GM18951 (cell line): ENCODE measurements around the gene KLHL34.

Experiments used
- POLR2A ChIP-seq: IDR thresholded peaks from 4 replicates; pipeline ENCODE4 v1.6.1; 2011; ENCODE audit warnings: mild to moderate bottlenecking; ENCODE audit not compliant: insufficient read length, insufficient read depth; ENCODE audit errors: extremely low read depth
- in situ Hi-C: fragments of 300-500 bp; cut with MboI; formaldehyde crosslinking; loops from one replicate; pipeline ENCODE4 v1.12.0; 2022; ENCODE audit warnings: low sequenced_read_pairs, mixed read lengths, inconsistent platforms; ENCODE audit not compliant: unreplicated experiment

The KLHL34 gene

GRCh38 chrX:21658152-21658737 is at the start of gene KLHL34:
Gene KLHL34 (minus strand): TSS chrX:21658330. CDS start chrX:21657788, 542 bp downstream.
- in situ Hi-C loops: no loop called here
- no peak for TF ChIP-seq POLR2A

GRCh38 chrX:21705225-21705624 is 47.1 kb upstream of the KLHL34 start:
- no peak for TF ChIP-seq POLR2A
- in situ Hi-C loops: no loop called here

- no peak for TF ChIP-seq POLR2A
Observed at GRCh38 chrX:21702725-21703124, 44.6 kb upstream of the KLHL34 start.

GRCh38 chrX:21700967-21701366 is 42.8 kb upstream of the KLHL34 start:
- in situ Hi-C loops: no loop called here
- TF ChIP-seq POLR2A: no peak

More at GRCh38 chrX:21702725-21703124, 44.6 kb upstream of the KLHL34 start:
- in situ Hi-C loops: no loop called here

GRCh38 chrX:21700275-21700674 is 42.1 kb upstream of the KLHL34 start:
- TF ChIP-seq POLR2A: no peak
- in situ Hi-C loops: no loop called here

- TF ChIP-seq POLR2A: no peak
- in situ Hi-C loops: no loop called here
Observed at GRCh38 chrX:21699136-21699535, 41.0 kb upstream of the KLHL34 start.

- TF ChIP-seq POLR2A: no peak
- in situ Hi-C loops: no loop called here
Observed at GRCh38 chrX:21698272-21698671, 40.1 kb upstream of the KLHL34 start.

GRCh38 chrX:21691512-21692018 is 33.4 kb upstream of the KLHL34 start:
- TF ChIP-seq POLR2A: no peak
- in situ Hi-C loops: no loop called here

GRCh38 chrX:21683941-21684340 is 25.8 kb upstream of the KLHL34 start:
- no peak for TF ChIP-seq POLR2A
- in situ Hi-C loops: no loop called here

- TF ChIP-seq POLR2A: no peak
Observed at GRCh38 chrX:21678048-21678612, 20.0 kb upstream of the KLHL34 start.

GRCh38 chrX:21675931-21676330 is 17.8 kb upstream of the KLHL34 start:
- TF ChIP-seq POLR2A: no peak
- in situ Hi-C loops: no loop called here

More at GRCh38 chrX:21678048-21678612, 20.0 kb upstream of the KLHL34 start:
- in situ Hi-C loops: no loop called here

- in situ Hi-C loops: no loop called here
- no peak for TF ChIP-seq POLR2A
Observed at GRCh38 chrX:21674430-21675186, 16.5 kb upstream of the KLHL34 start.

GRCh38 chrX:21666679-21667078 is 8.5 kb upstream of the KLHL34 start:
- no peak for TF ChIP-seq POLR2A
- in situ Hi-C loops: no loop called here

GRCh38 chrX:21666252-21666651 is 8.1 kb upstream of the KLHL34 start:
- in situ Hi-C loops: no loop called here
- no peak for TF ChIP-seq POLR2A
